ENCODE results near the gene MTMR1.

- TF ChIP-seq CTCF (IDR thresholded peaks at IDR 0.05) (no peak), EP300 (IDR thresholded peaks at IDR 0.05) (no peak), POLR2A (IDR thresholded peaks at IDR 0.05; ENCODE audit: low read depth) (no peak), POLR2AphosphoS5 (IDR thresholded peaks at IDR 0.05) (no peak)
These were observed 68.1 kb downstream of the MTMR1 start for GRCh38 chrX:150761176-150761818.

All from esophagus muscularis mucosa (tissue), 4 donors.